ENCODE measurements around the gene UNC13A. TPM values are rescaled to one million over a fixed set of nuclear protein-coding genes. Genes with fewer than 3 reads are reported as not detected.

UNC13A gene
- total RNA-seq, 6 experiments from 2014 or later: 0.02 TPM; not detected in 5

DNA sequence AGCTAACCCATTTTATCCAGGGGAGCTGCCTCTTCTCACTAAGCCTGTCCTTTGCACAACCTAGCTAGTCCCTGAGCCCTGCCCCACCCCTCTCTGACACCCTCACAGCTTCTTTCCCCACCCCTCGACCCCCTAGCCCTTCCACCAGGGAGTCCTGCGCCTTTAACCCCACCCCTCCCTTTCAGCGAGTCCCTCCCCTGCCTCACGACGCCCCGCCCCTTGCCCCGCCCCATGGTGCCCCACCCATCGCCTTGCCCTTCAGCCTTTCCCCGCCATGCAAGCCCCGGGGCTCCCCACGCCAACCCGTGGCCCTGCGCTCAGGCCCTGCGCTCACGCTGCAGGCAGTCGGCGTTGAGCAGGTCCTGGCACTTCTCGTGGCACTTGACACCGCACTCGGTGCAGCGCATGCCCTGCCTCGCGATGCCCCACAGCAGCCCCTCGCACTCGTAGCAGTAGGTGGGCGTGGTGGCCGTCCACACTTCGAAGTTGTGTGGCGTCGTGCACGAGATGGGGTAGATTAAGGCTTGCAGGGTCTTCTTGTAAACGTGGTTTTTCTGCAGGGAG, 40.0 kb downstream of the UNC13A start:
- TF ChIP-seq, protein P1, sequence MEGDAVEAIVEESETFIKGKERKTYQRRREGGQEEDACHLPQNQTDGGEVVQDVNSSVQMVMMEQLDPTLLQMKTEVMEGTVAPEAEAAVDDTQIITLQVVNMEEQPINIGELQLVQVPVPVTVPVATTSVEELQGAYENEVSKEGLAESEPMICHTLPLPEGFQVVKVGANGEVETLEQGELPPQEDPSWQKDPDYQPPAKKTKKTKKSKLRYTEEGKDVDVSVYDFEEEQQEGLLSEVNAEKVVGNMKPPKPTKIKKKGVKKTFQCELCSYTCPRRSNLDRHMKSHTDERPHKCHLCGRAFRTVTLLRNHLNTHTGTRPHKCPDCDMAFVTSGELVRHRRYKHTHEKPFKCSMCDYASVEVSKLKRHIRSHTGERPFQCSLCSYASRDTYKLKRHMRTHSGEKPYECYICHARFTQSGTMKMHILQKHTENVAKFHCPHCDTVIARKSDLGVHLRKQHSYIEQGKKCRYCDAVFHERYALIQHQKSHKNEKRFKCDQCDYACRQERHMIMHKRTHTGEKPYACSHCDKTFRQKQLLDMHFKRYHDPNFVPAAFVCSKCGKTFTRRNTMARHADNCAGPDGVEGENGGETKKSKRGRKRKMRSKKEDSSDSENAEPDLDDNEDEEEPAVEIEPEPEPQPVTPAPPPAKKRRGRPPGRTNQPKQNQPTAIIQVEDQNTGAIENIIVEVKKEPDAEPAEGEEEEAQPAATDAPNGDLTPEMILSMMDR (IDR thresholded peaks at IDR 0.05): no peak
- no peak for TF ChIP-seq POLR2A (IDR thresholded peaks at IDR 0.05)
- Histone ChIP-seq H3K36me3 (no peaks in the 10 kb centered on the region), H3K27ac (no peak overlapping the region), H3K27me3 (no peaks in the 10 kb centered on the region), H3K4me1 (no peaks in the 10 kb centered on the region), H3K9me3 (no peaks in the 10 kb centered on the region), H3K4me3 (no peak overlapping the region)
- WGBS (ENCODE audit: insufficient coverage, low coverage, low lambda C conversion rate, missing lambda C conversion rate): 67% methylated on average over 19 of the region's 32 CpGs
- no peak for ATAC-seq
- DNase-seq: no peak
- intact Hi-C loops (cut with DNase I): no loop called here

DNA sequence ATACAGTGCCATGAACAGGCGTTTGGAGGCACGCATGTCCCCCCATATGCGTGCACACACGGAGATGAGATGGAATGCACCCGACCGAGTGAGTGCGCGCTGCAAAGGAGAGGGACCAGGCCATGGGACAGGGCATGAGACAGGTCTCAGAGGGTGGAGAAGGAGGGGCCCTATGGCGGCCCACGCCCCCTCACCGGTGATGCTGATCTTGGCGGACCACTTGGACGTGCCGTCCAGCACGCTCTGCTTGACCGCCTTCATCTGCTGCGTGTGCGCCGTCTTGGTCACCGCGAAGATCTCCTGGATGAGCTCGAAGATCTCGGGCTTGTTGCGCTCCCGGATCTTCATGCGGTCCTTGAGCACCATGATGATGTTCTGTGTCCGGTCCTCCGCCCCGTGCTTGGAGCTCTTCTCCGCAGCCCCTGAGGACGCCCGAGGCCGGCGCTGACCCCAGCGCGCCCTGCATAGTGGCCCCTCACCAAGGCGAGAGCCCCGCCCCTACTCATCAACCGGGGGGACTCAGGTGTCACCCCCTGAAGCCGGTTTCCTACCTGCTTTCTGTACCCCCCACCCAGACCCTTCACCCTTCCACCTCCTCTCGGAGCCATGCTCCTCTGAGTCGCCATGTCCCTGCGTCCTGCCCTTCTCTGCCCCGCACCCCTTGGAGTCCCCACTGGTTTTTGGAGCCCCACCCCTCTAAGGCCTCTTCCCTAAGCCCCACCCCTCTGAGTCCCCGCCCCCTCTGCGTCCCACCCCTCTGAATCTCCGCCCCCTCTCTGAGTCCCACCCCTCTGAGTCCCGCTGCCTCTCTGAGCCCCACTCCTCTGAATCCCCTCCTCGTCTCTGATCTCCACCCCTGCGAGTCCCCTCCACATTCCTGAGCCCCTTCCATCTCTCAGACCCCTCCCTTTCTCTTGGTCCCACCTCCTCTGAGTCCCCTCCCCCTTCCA, 40.8 kb downstream of the UNC13A start:
- Histone ChIP-seq H3K9me3 (no peaks in the 10 kb centered on the region), H3K4me1 (no peaks in the 10 kb centered on the region), H3K27me3 (no peaks in the 10 kb centered on the region), H3K27ac (no peak overlapping the region), H3K36me3 (no peaks in the 10 kb centered on the region), H3K4me3 (no peak overlapping the region)
- ATAC-seq (peak in 1 of 4 donors; percentile 22), DNase-seq (peak in 1 of 3 donors; percentile 35)
- intact Hi-C loops (cut with DNase I): no loop called here
- TF ChIP-seq, protein P1 (IDR thresholded peaks at IDR 0.05): no peak
- no peak for TF ChIP-seq POLR2A (IDR thresholded peaks at IDR 0.05)
- 67% methylated on average over 19 of the region's 50 CpGs for WGBS (ENCODE audit: insufficient coverage, low coverage, low lambda C conversion rate, missing lambda C conversion rate)

GRCh38 chr19:17646441-17646840, 41.7 kb downstream of the UNC13A start:
- WGBS (ENCODE audit: insufficient coverage, low coverage, low lambda C conversion rate, missing lambda C conversion rate): 57% methylated on average over 6 of the region's 8 CpGs
- no peaks in the 10 kb centered on the region for H3K36me3 ChIP-seq
- H3K9me3 ChIP-seq: no peaks in the 10 kb centered on the region
- no peaks in the 10 kb centered on the region for H3K4me1 ChIP-seq
- no peak overlapping the region for H3K27ac ChIP-seq
- H3K27me3 ChIP-seq: no peaks in the 10 kb centered on the region
- no peak for TF ChIP-seq POLR2A (IDR thresholded peaks at IDR 0.05)
- TF ChIP-seq, protein P1 (IDR thresholded peaks at IDR 0.05): no peak
- no peak overlapping the region for H3K4me3 ChIP-seq
- DNase-seq (peak in 1 of 3 donors; percentile 20), ATAC-seq (no peak)
- intact Hi-C loops (cut with DNase I): no loop called here

DNA sequence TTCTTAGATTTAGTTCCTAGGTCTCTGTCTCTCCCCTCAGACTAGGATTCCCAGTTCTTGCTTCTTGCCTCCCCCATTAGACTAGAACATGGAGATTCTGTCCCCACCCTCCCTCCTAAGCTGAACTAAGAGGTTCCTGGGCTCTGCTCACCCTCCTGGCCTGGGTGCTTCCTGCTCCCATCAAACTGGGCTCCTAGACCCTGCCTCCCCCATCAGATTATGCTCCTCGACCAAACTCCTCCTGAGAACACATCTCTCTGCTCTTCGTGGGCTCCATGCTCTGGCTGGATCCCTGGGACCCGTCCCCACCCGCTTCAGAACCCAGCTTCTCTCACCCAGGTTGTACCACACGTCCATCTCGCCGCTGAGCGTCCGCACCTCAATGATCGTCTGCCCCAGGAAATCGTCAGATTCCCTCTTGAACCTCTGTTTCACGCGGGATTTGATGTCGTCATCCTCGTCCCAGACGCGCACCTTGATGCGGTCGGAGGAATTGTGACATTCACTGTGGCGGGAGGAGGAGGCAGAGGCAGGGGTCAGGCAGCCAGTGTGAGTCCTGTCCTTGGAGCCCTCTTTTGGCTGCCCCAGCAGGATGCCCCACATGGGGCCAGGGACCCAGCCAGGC, 42.7 kb downstream of the UNC13A start:
- intact Hi-C loops (cut with DNase I): no loop called here
- H3K36me3 ChIP-seq: no peaks in the 10 kb centered on the region
- TF ChIP-seq POLR2A (IDR thresholded peaks at IDR 0.05): no peak
- TF ChIP-seq, protein P1 (IDR thresholded peaks at IDR 0.05): no peak
- peak in 1 of 3 donors; percentile 31 for DNase-seq
- no peak for ATAC-seq
- H3K4me1 ChIP-seq: no peaks in the 10 kb centered on the region
- no peak overlapping the region for H3K4me3 ChIP-seq
- H3K27me3 ChIP-seq: no peaks in the 10 kb centered on the region
- 57% methylated on average over 9 of the region's 20 CpGs for WGBS (ENCODE audit: insufficient coverage, low coverage, low lambda C conversion rate, missing lambda C conversion rate)
- no peak overlapping the region for H3K27ac ChIP-seq
- H3K9me3 ChIP-seq: no peaks in the 10 kb centered on the region
